LNCaP clone FGC (cell line): ENCODE results near the gene LYRM4.

ENCODE experiments used
- DNase-seq: peaks from one replicate; pipeline ENCODE4 v3.0.0-alpha.2; 2011; ENCODE audit warnings: low read depth
- H3K4me3 ChIP-seq: 2 replicates; pipeline ENCODE4 v1.5.1; 2011; ENCODE audit warnings: mild to moderate bottlenecking, low read depth, low read length, control low read depth
- CTCF ChIP-seq: IDR thresholded peaks from 2 replicates; pipeline ENCODE4 v1.5.1; 2012; ENCODE audit warnings: mild to moderate bottlenecking; ENCODE audit not compliant: control insufficient read depth, insufficient read depth; ENCODE audit errors: extremely low read depth

The LYRM4 gene

GRCh38 chr6:5155906-5156305, 104.8 kb downstream of the LYRM4 start:
- no peak for TF ChIP-seq CTCF
- DNase-seq = no peak
- H3K4me3 ChIP-seq = no peak overlapping the region

- TF ChIP-seq CTCF = no peak
- H3K4me3 ChIP-seq = no peak overlapping the region
- DNase-seq = no peak
Measured at GRCh38 chr6:5153186-5153585, 107.6 kb downstream of the LYRM4 start.

DNA sequence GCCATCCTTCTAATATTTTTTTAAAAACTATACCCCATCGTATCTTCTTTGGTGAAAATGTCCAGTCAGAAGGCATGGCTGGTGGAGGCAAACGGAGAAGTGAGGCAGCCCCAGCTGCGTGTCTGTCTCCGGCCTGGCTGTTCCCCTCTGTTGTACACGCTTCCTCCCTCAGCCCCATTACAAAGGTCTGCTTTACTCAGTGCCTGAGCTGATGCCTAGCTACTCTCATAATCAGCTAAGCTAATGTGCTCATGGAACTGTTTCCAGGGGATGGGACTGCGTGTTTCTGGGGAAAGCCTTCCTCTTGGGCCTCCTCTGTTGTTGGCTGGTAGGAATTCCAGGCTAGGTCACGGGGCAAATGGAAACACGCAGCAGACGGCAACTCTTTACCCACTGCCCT, 108.3 kb downstream of the LYRM4 start:
- no peak for DNase-seq
- no peak overlapping the region for H3K4me3 ChIP-seq
- TF ChIP-seq CTCF = no peak

- no peak for TF ChIP-seq CTCF
- no peak overlapping the region for H3K4me3 ChIP-seq
- no peak for DNase-seq
Measured at GRCh38 chr6:5151955-5152401, 108.8 kb downstream of the LYRM4 start.

- H3K4me3 ChIP-seq = no peak overlapping the region
- DNase-seq = no peak
- no peak for TF ChIP-seq CTCF
Measured at GRCh38 chr6:5151360-5151954, 109.3 kb downstream of the LYRM4 start.

DNA sequence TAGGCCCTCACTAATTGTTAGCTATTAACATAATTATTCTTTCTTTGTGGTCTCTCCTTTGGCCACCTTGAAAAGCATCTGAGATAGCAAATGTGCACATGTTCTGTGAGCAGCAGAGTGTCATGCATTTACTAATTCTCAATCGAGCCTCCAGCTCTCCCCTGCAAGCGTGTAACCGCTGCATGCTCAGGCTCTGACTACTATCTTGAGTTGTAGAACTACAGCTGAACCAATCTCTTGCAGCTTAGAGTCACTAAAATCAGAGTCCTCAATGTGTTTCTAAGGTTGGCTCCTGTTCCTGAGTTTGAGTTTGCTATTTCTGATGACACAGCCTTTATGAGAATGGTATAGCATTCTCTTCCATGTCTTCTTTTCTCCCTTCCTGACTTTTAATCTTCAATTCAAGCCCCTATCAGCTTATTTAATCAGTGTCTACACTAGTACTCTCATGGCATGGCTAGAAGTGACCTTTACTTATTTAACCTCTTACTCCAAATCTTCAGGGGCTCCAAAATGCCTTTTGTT, 110.1 kb downstream of the LYRM4 start:
- H3K4me3 ChIP-seq = no peak overlapping the region
- DNase-seq = no peak
- TF ChIP-seq CTCF = no peak

DNA sequence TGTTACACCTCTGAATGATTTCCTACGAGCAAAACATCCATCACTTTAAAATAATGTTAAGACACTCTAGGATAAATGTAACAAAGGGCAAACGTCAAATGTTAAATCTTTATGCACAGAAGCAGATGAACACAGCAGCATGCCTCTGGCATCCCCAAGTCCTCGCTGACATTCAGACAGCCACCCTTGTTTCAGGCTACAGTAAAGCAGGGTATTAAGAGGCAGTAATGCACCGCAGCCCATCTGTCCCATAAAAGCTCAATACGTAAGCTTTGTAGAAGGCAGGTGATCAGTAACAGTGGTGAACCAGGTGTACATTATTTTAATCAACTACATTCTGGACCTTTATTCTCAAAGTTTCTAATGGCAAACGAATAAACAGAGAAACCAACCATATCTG, 110.9 kb downstream of the LYRM4 start:
- DNase-seq = no peak
- H3K4me3 ChIP-seq = no peak overlapping the region
- no peak for TF ChIP-seq CTCF
